Measurements from ENCODE around the gene TSPAN31.
"Not testable (repeated sequence)": the region's sequence is repeated elsewhere in the genome, so short reads cannot be mapped to it uniquely, and the experiment has no call there.

Gene TSPAN31

GRCh38 chr12:57769594-57769993 lies 24.8 kb downstream of the TSPAN31 start:
- H3K4me3 ChIP-seq, result no peak overlapping the region
- H3K36me3 ChIP-seq, result peaks cover 18 to 44% (median 37%) of the 10 kb centered on the region in 11 experiments
- H3K27me3 ChIP-seq, result peaks cover 41 to 46% (median 43%) of the 10 kb centered on the region in 11 experiments
- no peak overlapping the region for H3K27ac ChIP-seq
- peaks cover 32 to 73% (median 52%) of the 10 kb centered on the region in 10 experiments for H3K4me1 ChIP-seq
- peaks cover 0 to 4% (median 0%) of the 10 kb centered on the region in 11 experiments; a peak in 2 of 22 replicates for H3K9me3 ChIP-seq (replicated peaks in 1 of 11)
- H3K4me2 ChIP-seq, result peak overlapping the region in 1 of 11 experiments; percentile 27; a peak in 2 of 22 replicates
- no peak overlapping the region for H3K9ac ChIP-seq
- no peak for TF ChIP-seq Cebpa-rat (IDR thresholded peaks at IDR 0.05)
- peaks cover 0 to 66% (median 29%) of the 10 kb centered on the region in 11 experiments; a peak in 18 of 22 replicates for H4K20me1 ChIP-seq

DNA sequence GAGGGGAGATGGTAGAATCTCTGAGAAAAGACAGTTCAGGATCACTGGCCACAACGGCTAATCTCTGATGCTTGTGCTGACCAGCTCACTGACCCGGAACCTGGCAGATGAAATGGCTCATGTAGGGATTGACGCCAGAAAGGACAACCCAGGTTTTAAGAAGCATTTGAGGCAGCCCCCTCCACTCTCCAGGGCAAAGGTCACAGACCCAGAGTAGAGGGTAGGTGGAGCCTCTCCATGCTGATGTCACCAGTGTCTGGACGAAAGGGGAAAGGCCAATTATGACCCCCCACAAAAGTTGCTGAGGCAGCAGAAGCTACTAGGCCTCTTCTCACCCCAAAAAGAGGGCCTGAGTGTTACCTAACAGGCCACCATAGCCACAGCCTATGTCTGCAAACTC lies 25.9 kb downstream of the TSPAN31 start:
- Histone ChIP-seq H3K4me2 (peak overlapping the region; percentile 82 to 98 (median 91)), H4K20me1 (peaks cover 0 to 54% (median 21%) of the 10 kb centered on the region in 11 experiments; a peak in 18 of 22 replicates), H3K9ac (peak overlapping the region in 8 of 11 experiments; percentile 30 to 97 (median 87); a peak in 13 of 22 replicates), H3K27ac (peak overlapping the region in 3 of 11 experiments; percentile 11 to 83 (median 80); a peak in 3 of 22 replicates), H3K36me3 (peaks cover 18 to 49% (median 37%) of the 10 kb centered on the region in 11 experiments), H3K4me1 (peaks cover 22 to 73% (median 45%) of the 10 kb centered on the region in 10 experiments), H3K4me3 (peak overlapping the region in 9 of 10 experiments; percentile 69 to 80 (median 71); a peak in 16 of 20 replicates), H3K9me3 (replicated peaks in 1 of 11) (peaks cover 0 to 3% (median 0%) of the 10 kb centered on the region in 11 experiments; a peak in 1 of 22 replicates), H3K27me3 (peaks cover 30 to 35% (median 31%) of the 10 kb centered on the region in 11 experiments)
- TF ChIP-seq Cebpa-rat (IDR thresholded peaks at IDR 0.05), result no peak

- Histone ChIP-seq H3K9ac (peak overlapping the region; percentile 81 to 97 (median 87)), H3K27ac (peak overlapping the region; percentile 68 to 98 (median 88); a peak in 21 of 22 replicates), H3K27me3 (peaks cover 24 to 28% (median 25%) of the 10 kb centered on the region in 11 experiments), H3K36me3 (peaks cover 18 to 49% (median 37%) of the 10 kb centered on the region in 11 experiments), H4K20me1 (peaks cover 0 to 48% (median 14%) of the 10 kb centered on the region in 11 experiments; a peak in 17 of 22 replicates), H3K9me3 (replicated peaks in 1 of 11) (no peaks in the 10 kb centered on the region), H3K4me3 (peak overlapping the region; percentile 63 to 80 (median 71)), H3K4me2 (peak overlapping the region; percentile 82 to 98 (median 91)), H3K4me1 (peaks cover 22 to 73% (median 42%) of the 10 kb centered on the region in 10 experiments)
- no peak for TF ChIP-seq Cebpa-rat (IDR thresholded peaks at IDR 0.05)
These were observed 26.5 kb downstream of the TSPAN31 start for GRCh38 chr12:57771236-57771872.

GRCh38 chr12:57771873-57772428 lies 27.1 kb downstream of the TSPAN31 start, which contains the start of gene METTL1:
Gene METTL1 (minus strand): TSS chr12:57772105. CDS start chr12:57772083, 22 bp downstream.
- Histone ChIP-seq H3K27ac (peak within 1 kb of the TSS; percentile 68 to 98 (median 88)), H4K20me1 (peaks cover 0 to 42% (median 8%) of the 10 kb centered on the region in 11 experiments; a peak in 15 of 22 replicates), H3K36me3 (peaks cover 18 to 49% (median 37%) of the 10 kb centered on the region in 11 experiments), H3K9ac (peak within 1 kb of the TSS; percentile 81 to 97 (median 87)), H3K9me3 (replicated peaks in 1 of 11) (no peaks in the 10 kb centered on the region), H3K4me2 (peak within 1 kb of the TSS; percentile 82 to 98 (median 91)), H3K4me1 (peaks cover 20 to 68% (median 37%) of the 10 kb centered on the region in 10 experiments), H3K4me3 (peak within 1 kb of the TSS; percentile 63 to 80 (median 71)), H3K27me3 (peaks cover 18 to 22% (median 19%) of the 10 kb centered on the region in 11 experiments)
- no peak for TF ChIP-seq Cebpa-rat (IDR thresholded peaks at IDR 0.05)

DNA sequence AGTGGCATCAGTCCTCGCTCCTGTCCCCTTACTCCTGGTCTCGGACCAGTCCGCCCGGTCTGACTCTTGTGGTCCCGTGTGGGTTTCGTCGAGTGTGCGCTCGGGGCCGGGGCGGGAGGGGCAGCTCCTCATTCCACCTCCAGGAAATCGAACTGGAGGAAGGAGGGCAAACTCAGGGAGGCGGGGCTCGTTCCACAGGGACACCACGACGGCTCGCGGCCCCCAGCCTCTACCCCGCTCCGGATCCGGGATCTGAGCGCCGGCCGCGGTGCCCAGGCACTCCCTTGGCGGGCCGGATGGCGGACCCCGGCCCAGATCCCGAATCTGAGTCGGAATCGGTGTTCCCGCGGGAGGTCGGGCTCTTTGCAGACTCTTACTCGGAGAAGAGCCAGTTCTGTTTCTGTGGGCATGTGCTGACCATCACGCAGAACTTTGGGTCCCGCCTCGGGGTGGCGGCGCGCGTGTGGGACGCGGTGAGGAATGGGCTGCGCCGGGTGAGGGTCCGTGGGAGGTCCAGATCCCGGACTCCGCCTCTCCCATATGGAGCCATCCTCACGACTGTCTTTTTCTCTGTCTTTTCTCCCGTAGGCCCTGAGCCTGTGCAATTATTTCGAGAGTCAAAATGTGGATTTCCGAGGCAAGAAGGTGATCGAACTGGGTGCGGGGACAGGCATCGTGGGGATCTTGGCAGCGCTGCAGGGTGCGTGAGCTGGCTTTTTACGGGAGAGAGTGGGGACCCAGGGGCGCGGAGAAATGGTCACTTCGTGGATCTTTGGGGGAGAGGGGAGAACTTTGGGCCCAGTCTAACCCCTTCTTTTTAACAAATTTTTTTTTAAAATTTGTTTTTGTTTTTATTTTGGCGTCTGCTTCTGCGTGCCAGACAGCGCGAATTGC lies 27.8 kb downstream of the TSPAN31 start, which contains the start of gene EEF1AKMT3:
TSS of gene EEF1AKMT3 (plus strand) at position 186 of the 894 bp plus-strand sequence. CDS start at position 297, 111 bp downstream.
- peak within 1 kb of the TSS; percentile 81 to 97 (median 87) for H3K9ac ChIP-seq
- H3K27me3 ChIP-seq, result peaks cover 11 to 15% (median 12%) of the 10 kb centered on the region in 11 experiments
- peaks cover 20 to 64% (median 32%) of the 10 kb centered on the region in 10 experiments for H3K4me1 ChIP-seq
- peak within 1 kb of the TSS; percentile 82 to 98 (median 91) for H3K4me2 ChIP-seq
- H3K9me3 ChIP-seq (replicated peaks in 1 of 11), result no peaks in the 10 kb centered on the region
- peak within 1 kb of the TSS; percentile 68 to 98 (median 88) for H3K27ac ChIP-seq
- H4K20me1 ChIP-seq, result peaks cover 0 to 35% (median 2%) of the 10 kb centered on the region in 11 experiments; a peak in 7 of 22 replicates
- H3K36me3 ChIP-seq, result peaks cover 18 to 42% (median 33%) of the 10 kb centered on the region in 11 experiments
- no peak for TF ChIP-seq Cebpa-rat (IDR thresholded peaks at IDR 0.05)
- H3K4me3 ChIP-seq, result peak within 1 kb of the TSS; percentile 63 to 80 (median 71)

GRCh38 chr12:57774634-57775033 lies 29.8 kb downstream of the TSPAN31 start:
- Histone ChIP-seq H3K36me3 (peaks cover 2 to 34% (median 13%) of the 10 kb centered on the region in 11 experiments; a peak in 20 of 22 replicates), H4K20me1 (peaks cover 0 to 15% (median 0%) of the 10 kb centered on the region in 11 experiments; a peak in 2 of 22 replicates), H3K4me2 (peak overlapping the region in 3 of 11 experiments; percentile 47 to 64 (median 58); a peak in 6 of 22 replicates), H3K4me1 (peaks cover 20 to 73% (median 32%) of the 10 kb centered on the region in 10 experiments)
- not testable (repeated sequence) for H3K9me3 ChIP-seq (replicated peaks in 1 of 11); H3K9ac ChIP-seq; H3K27me3 ChIP-seq; H3K4me3 ChIP-seq; H3K27ac ChIP-seq

DNA sequence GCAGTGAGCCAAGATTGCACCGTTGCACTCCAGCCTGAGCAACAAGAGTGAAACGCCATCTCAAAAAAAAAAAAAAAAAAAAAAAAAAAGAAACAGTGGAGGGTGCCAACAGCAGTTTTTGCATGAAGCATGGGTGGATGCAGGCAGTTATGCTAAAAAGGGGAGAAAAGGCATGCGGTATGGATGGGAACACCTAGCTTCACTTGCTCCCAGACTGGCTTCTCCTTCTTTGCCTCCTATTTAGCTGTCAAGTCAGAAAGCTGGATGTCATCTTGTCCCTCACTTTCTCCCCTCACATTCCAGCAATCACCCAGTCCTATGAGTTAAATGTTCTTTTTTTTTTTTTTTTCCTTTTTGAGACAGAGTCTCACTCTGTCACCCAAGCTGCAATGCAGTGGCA lies 30.2 kb downstream of the TSPAN31 start:
- peaks cover 20 to 73% (median 36%) of the 10 kb centered on the region in 10 experiments for H3K4me1 ChIP-seq
- H3K4me2 ChIP-seq, result peak overlapping the region in 5 of 11 experiments; percentile 13 to 64 (median 47); a peak in 8 of 22 replicates
- no peak overlapping the region for H3K27ac ChIP-seq
- peaks cover 0 to 12% (median 0%) of the 10 kb centered on the region in 11 experiments; a peak in 2 of 22 replicates for H4K20me1 ChIP-seq
- no peaks in the 10 kb centered on the region for H3K27me3 ChIP-seq
- no peak overlapping the region for H3K9ac ChIP-seq
- H3K36me3 ChIP-seq, result peaks cover 0 to 34% (median 10%) of the 10 kb centered on the region in 11 experiments; a peak in 18 of 22 replicates
- no peaks in the 10 kb centered on the region for H3K9me3 ChIP-seq (replicated peaks in 1 of 11)
- TF ChIP-seq Cebpa-rat (IDR thresholded peaks at IDR 0.05), result no peak
- no peak overlapping the region for H3K4me3 ChIP-seq

Data from BLaER1 treated with 17β-estradiol and CSF1 and Interleukin-3, amounts not matched to agents 10 nM and 100 nM (cell line).